ENCODE data around the gene MYMK.

DNA sequence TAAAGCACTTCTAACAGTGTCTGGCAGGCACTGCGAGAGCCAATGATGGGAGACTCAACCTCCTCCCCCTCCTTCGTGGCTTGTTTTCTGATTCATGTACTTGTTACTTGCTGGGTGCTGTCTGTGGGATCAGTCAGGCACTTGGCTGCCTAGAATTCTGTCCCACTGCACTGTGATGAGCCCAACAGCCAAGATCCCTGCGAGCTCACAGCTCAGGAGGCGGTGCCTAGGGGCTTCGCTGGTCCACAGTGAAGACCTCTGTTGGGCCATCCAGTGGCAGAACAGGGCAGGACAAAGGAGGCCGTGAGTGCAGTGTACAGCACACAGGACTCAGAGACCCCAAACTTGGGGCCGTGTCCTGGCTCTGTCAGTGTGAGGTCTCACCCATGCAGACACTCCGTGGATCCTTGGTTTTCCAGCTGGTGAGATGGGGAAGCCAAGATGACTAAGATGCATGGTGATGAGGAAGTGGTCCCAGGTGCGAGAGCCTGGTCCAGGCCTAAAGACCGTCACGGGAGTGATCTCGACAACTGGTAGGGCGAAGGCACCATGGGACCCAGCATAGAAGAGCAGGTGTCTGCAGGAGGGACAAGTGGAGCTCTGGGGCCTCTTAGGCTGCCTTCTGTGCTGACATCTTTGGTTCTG lies 19.5 kb downstream of the MYMK start:
- TF ChIP-seq, protein P1, sequence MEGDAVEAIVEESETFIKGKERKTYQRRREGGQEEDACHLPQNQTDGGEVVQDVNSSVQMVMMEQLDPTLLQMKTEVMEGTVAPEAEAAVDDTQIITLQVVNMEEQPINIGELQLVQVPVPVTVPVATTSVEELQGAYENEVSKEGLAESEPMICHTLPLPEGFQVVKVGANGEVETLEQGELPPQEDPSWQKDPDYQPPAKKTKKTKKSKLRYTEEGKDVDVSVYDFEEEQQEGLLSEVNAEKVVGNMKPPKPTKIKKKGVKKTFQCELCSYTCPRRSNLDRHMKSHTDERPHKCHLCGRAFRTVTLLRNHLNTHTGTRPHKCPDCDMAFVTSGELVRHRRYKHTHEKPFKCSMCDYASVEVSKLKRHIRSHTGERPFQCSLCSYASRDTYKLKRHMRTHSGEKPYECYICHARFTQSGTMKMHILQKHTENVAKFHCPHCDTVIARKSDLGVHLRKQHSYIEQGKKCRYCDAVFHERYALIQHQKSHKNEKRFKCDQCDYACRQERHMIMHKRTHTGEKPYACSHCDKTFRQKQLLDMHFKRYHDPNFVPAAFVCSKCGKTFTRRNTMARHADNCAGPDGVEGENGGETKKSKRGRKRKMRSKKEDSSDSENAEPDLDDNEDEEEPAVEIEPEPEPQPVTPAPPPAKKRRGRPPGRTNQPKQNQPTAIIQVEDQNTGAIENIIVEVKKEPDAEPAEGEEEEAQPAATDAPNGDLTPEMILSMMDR (IDR thresholded peaks at IDR 0.05 in 8 of 11, conservative IDR thresholded peaks at IDR 0.05 in 3 of 11) = no peak
- TF ChIP-seq POLR2AphosphoS5 (IDR thresholded peaks at IDR 0.05) = no peak

Measured in spleen (tissue), 7 donors.